NCI-H2196 (cell line): ENCODE measurements around the gene DYNLT3.

Experiments used
- DNase-seq: peaks from one replicate; lab custom pipeline; 2025; ENCODE audit not compliant: unreplicated experiment; lab: John Stamatoyannopoulos, UW

DYNLT3 gene

GRCh38 chrX:37846141-37846540, 1.2 kb downstream of the DYNLT3 start:
- DNase-seq, result no peak

- DNase-seq, result no peak
Measured at GRCh38 chrX:37844622-37845021, 2.7 kb downstream of the DYNLT3 start.

GRCh38 chrX:37840931-37841330, 6.4 kb downstream of the DYNLT3 start:
- no peak for DNase-seq

GRCh38 chrX:37834937-37835336, 12.4 kb downstream of the DYNLT3 start:
- no peak for DNase-seq

GRCh38 chrX:37830371-37830770, 17.0 kb downstream of the DYNLT3 start:
- DNase-seq, result no peak

- no peak for DNase-seq
Measured at GRCh38 chrX:37829721-37830120, 17.6 kb downstream of the DYNLT3 start.

- peak; percentile 24 for DNase-seq
Measured at GRCh38 chrX:37825215-37825842, 22.0 kb downstream of the DYNLT3 start.

- peak; percentile 4 for DNase-seq
Measured at GRCh38 chrX:37824491-37825214, 22.7 kb downstream of the DYNLT3 start.

GRCh38 chrX:37820646-37821045, 26.7 kb downstream of the DYNLT3 start:
- no peak for DNase-seq

GRCh38 chrX:37818031-37818430, 29.3 kb downstream of the DYNLT3 start:
- DNase-seq, result no peak

- no peak for DNase-seq
Measured at GRCh38 chrX:37817579-37817978, 29.8 kb downstream of the DYNLT3 start.

- no peak for DNase-seq
Measured at GRCh38 chrX:37817176-37817575, 30.2 kb downstream of the DYNLT3 start.

GRCh38 chrX:37816766-37817165, 30.6 kb downstream of the DYNLT3 start:
- DNase-seq, result no peak

GRCh38 chrX:37815366-37815765, 32.0 kb downstream of the DYNLT3 start:
- no peak for DNase-seq

GRCh38 chrX:37813570-37813969, 33.8 kb downstream of the DYNLT3 start:
- DNase-seq, result no peak

- no peak for DNase-seq
Measured at GRCh38 chrX:37812110-37812509, 35.3 kb downstream of the DYNLT3 start.

GRCh38 chrX:37809970-37810369, 37.4 kb downstream of the DYNLT3 start:
- no peak for DNase-seq

- DNase-seq, result no peak
Measured at GRCh38 chrX:37803057-37803456, 44.3 kb downstream of the DYNLT3 start.

- DNase-seq, result no peak
Measured at GRCh38 chrX:37802028-37802427, 45.3 kb downstream of the DYNLT3 start.

GRCh38 chrX:37800717-37801116, 46.7 kb downstream of the DYNLT3 start:
- DNase-seq, result no peak

- DNase-seq, result no peak
Measured at GRCh38 chrX:37799936-37800335, 47.4 kb downstream of the DYNLT3 start.

GRCh38 chrX:37796805-37797204, 50.6 kb downstream of the DYNLT3 start:
- no peak for DNase-seq

- DNase-seq, result no peak
Measured at GRCh38 chrX:37796310-37796709, 51.1 kb downstream of the DYNLT3 start.
